ENCODE data around the gene TAOK1.

The TAOK1 gene

GRCh38 chr17:29369831-29370735 is 20.1 kb upstream of the TAOK1 start:
- peak; percentile 74 for DNase-seq (ENCODE audit: low spot score)
- peak; percentile 86 for TF ChIP-seq CTCF (conservative IDR thresholded peaks at IDR 0.05; ENCODE audit: low read depth)
- ChIA-PET POLR2A (ENCODE audit: low non-redundant PET) (no interaction called here), CTCF (interaction anchor here (0.6 to 1.9 kb wide), 25 partner anchors 9 to 715 kb away, joined by 3 to 8 read pairs (median 4); partner anchors contain the start of genes ABHD15 and TAOK1)
- H3K27ac ChIP-seq, result peak overlapping the region; percentile 44; the same call in 1 of the 2 replicates

- ChIA-PET CTCF (no interaction called here), POLR2A (ENCODE audit: low non-redundant PET) (no interaction called here)
- H3K27ac ChIP-seq, result no peak overlapping the region
- peak; percentile 21 for DNase-seq (ENCODE audit: low spot score)
- no peak for TF ChIP-seq CTCF (conservative IDR thresholded peaks at IDR 0.05; ENCODE audit: low read depth)
These were observed 13.4 kb upstream of the TAOK1 start for GRCh38 chr17:29376667-29377270.

- no peak overlapping the region for H3K27ac ChIP-seq
- no peak for DNase-seq (ENCODE audit: low spot score)
- POLR2A ChIA-PET (ENCODE audit: low non-redundant PET), result no interaction called here
- CTCF ChIA-PET, result no interaction called here
- TF ChIP-seq CTCF (conservative IDR thresholded peaks at IDR 0.05; ENCODE audit: low read depth), result no peak
These were observed 11.7 kb upstream of the TAOK1 start for GRCh38 chr17:29378500-29378899.

GRCh38 chr17:29379084-29379991 is 10.8 kb upstream of the TAOK1 start:
- no peak for DNase-seq (ENCODE audit: low spot score)
- TF ChIP-seq CTCF (conservative IDR thresholded peaks at IDR 0.05; ENCODE audit: low read depth), result no peak
- H3K27ac ChIP-seq, result no peak overlapping the region
- POLR2A ChIA-PET (ENCODE audit: low non-redundant PET), result no interaction called here
- CTCF ChIA-PET, result interaction anchor here (0.6 kb wide), 1 partner anchor 54 kb away, joined by 3 read pairs; no protein-coding TSS in a partner anchor

GRCh38 chr17:29383686-29384085 is 6.5 kb upstream of the TAOK1 start:
- H3K27ac ChIP-seq, result no peak overlapping the region
- TF ChIP-seq CTCF (conservative IDR thresholded peaks at IDR 0.05; ENCODE audit: low read depth), result no peak
- CTCF ChIA-PET, result interaction anchor here (1.5 kb wide), 1 partner anchor 13 kb away, joined by 5 read pairs; no protein-coding TSS in a partner anchor

GRCh38 chr17:29384901-29385300 is 5.3 kb upstream of the TAOK1 start:
- peak; percentile 16 for DNase-seq (ENCODE audit: low spot score)
- CTCF ChIA-PET, result interaction anchor here (0.6 to 0.7 kb wide), 2 partner anchors 233 to 1058 kb away, joined by 3 to 4 read pairs; no protein-coding TSS in a partner anchor
- POLR2A ChIA-PET (ENCODE audit: low non-redundant PET), result no interaction called here
- H3K27ac ChIP-seq, result no peak overlapping the region
- no peak for TF ChIP-seq CTCF (conservative IDR thresholded peaks at IDR 0.05; ENCODE audit: low read depth)

More at GRCh38 chr17:29383686-29384085, 6.5 kb upstream of the TAOK1 start:
- POLR2A ChIA-PET (ENCODE audit: low non-redundant PET), result no interaction called here
- no peak for DNase-seq (ENCODE audit: low spot score)

Data from RWPE1 (cell line).